GM18498 (cell line): ENCODE results near the gene SLFN14.
"Not testable (repeated sequence)": the region's sequence is repeated elsewhere in the genome, so short reads cannot be mapped to it uniquely, and the experiment has no call there.

ENCODE experiments used
- ATAC-seq: cut with Tn5 transposase; IDR thresholded peaks from one replicate; pipeline ENCODE4 v1.9.1; 2021; ENCODE audit warnings: mild to moderate bottlenecking, moderate library complexity; ENCODE audit not compliant: unreplicated experiment

Gene SLFN14

GRCh38 chr17:35523296-35523695 is 37.3 kb downstream of the SLFN14 start:
- no peak for ATAC-seq

- not testable (repeated sequence) for ATAC-seq
Observed at GRCh38 chr17:35521654-35522256, 38.9 kb downstream of the SLFN14 start.

GRCh38 chr17:35521150-35521549 is 39.5 kb downstream of the SLFN14 start:
- no peak for ATAC-seq

- ATAC-seq, result no peak
Observed at GRCh38 chr17:35519906-35520442, 40.6 kb downstream of the SLFN14 start.

- no peak for ATAC-seq
Observed at GRCh38 chr17:35519439-35519838, 41.2 kb downstream of the SLFN14 start.

GRCh38 chr17:35518431-35518830 is 42.2 kb downstream of the SLFN14 start:
- not testable (repeated sequence) for ATAC-seq

- no peak for ATAC-seq
Observed at GRCh38 chr17:35515027-35515426, 45.6 kb downstream of the SLFN14 start.

- ATAC-seq, result no peak
Observed at GRCh38 chr17:35514564-35514963, 46.1 kb downstream of the SLFN14 start.
